Erythroblast (primary cell): Measurements from ENCODE around the gene SLC31A1.

Source experiments
- GATA1 ChIP-seq: IDR thresholded peaks from 2 replicates; pipeline ENCODE4 v1.6.1; 2011; ENCODE audit warnings: low read depth, mild to moderate bottlenecking, control low read depth, low read length, moderate library complexity
- POLR2A ChIP-seq: IDR thresholded peaks from 2 replicates; pipeline ENCODE4 v1.6.1; 2011; ENCODE audit warnings: mild to moderate bottlenecking, low read length

DNA sequence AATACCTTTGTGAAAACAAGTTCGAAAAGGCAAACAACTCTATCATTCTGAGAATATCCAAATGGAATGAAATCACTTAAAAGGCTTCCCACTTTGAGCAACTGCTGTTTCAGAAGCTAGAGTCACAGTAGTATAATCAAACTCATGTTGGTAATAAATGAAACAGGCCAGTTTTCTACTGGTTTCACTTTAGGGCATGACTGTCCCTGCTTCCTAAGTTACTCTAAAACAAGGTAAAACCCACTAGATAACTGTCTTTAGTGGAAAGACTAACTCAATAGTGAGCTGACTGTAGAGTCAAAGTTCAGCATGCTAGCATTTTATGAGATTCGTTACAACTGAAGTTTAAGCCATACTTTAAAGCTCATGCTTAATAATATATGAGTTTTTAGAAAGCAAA is 48.0 kb downstream of the SLC31A1 start:
- TF ChIP-seq POLR2A (no peak), GATA1 (no peak)
